GDM1 (cell line): ENCODE measurements around the gene DUSP2.

Experiments used
- DNase-seq: peaks from one replicate; lab custom pipeline; 2025; lab: John Stamatoyannopoulos, UW

DUSP2 gene

DNA sequence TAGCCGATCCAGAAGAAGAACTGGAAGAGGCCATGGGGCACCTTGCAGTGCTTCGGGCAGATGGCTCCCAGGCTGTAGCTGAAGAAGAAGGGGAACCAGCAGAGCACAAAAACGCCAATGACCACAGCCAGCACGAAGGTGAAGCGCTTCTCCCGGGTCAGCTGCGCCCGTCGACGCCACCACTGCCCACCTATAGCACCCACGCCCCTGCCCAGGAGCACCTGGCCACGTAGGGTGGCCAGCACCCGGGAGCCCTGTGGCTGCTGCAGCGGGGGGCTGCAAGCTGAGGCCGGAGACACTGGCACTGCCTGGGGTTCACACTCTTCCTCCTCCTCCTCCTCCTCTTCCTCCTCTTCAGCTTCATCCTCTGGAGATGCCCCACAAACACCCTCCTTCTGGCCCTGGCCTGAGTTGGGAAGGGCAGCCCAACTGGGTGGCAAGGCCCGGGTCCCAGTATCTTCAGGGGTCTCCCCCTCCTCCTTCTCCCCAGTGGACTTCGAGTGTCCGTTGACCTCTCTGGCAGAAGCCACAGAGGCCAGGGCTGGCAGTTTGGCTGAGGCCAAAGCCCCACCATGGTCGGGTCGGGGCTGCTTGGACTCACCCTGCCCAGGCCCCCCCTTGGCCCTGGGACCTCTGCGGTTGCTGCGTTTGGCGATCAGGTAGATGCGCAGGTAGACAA lies 30.2 kb downstream of the DUSP2 start:
- DNase-seq = no peak

DNA sequence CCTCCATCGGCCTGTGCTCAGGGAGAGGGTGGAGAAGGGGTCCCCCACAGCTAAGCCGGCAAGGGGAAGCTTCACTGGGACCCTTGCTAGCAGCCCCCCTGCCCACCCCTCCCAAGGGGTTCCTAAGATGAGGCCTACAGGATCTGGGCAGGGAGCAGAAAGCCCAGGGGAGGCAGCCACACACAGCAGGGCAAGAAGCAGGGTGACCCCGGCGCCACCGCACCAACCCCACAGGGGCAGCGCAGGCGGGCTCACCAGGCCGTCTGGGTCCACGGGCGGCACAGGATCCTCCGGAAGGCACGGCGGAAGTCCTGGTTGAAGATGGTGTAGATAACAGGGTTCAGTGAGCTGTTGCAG lies 30.7 kb downstream of the DUSP2 start:
- no peak for DNase-seq

DNA sequence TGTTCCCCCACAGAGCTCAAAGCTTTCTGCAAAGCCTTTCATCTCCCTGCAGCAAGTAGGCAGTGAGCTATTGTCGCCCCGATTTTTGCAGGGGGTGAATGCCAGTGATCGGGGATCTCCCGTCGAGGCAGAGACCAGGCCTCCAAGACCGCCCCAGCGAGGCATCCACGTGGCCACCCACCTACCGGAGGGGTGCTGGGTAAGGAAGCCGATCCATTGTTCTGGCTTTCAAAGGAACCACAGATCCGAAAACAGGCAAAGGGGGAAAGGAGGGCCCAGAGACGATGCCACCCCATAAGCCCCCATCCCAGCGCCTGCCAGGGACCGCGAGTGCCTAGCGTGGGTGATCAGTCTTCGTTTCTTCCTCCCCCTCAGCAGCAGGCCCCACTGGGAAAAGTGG lies 31.3 kb downstream of the DUSP2 start:
- DNase-seq = no peak

DNA sequence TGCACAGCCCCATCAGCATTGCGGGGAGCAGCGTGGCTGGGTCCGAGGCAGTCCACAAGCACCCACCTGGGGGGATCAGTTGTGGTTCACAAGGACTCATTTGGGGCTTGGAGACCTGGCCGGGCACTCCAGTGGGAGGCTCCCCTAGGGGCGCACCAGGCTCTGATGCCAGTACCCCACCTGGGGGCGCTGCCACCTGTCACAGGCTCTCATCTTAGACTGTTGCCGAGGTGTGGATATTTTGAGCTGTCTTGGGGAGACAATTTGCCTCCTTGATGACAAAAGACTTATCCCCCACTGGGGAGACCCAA lies 31.9 kb downstream of the DUSP2 start:
- no peak for DNase-seq

DNA sequence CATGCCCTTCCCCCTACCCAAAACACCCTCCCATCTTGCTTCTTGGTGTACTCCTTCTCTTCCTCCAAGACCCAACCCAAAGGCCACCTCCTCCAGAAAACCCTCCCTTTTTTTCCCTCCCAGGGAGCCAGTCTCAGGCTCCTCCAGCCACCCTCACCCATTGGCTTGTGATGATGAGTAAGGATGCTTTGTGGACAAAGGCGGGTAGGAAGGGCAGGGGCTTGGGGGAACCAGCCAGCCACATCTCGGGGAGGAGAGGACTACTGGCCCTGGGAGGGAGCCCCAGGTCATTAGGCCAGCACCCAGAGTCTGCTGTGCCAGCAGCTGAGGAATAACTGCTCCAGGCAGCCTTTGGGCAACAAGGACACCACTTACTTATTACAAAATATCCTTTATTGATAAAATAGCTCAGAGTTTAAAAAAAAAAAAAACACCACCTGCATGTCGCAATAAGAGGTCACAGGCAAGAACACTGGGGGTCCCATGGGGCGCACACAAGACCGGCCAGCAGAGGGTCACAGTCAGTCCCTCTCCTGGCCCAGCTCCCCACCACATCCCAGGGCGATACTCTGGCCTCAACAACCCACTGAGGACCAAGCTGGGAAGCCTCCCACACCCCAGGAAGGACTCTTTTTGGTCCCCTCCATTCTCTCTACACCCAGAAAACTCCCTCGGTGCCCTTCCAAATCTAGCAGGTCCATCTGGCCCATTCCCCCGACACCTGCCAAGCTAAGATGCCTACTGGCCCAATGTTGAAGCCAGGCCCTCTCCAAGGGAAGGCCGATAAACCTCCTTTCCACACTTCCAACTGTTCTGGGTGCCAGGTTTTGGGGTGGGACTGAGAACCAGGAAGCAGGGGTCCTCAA lies 32.5 kb downstream of the DUSP2 start:
- no peak for DNase-seq

DNA sequence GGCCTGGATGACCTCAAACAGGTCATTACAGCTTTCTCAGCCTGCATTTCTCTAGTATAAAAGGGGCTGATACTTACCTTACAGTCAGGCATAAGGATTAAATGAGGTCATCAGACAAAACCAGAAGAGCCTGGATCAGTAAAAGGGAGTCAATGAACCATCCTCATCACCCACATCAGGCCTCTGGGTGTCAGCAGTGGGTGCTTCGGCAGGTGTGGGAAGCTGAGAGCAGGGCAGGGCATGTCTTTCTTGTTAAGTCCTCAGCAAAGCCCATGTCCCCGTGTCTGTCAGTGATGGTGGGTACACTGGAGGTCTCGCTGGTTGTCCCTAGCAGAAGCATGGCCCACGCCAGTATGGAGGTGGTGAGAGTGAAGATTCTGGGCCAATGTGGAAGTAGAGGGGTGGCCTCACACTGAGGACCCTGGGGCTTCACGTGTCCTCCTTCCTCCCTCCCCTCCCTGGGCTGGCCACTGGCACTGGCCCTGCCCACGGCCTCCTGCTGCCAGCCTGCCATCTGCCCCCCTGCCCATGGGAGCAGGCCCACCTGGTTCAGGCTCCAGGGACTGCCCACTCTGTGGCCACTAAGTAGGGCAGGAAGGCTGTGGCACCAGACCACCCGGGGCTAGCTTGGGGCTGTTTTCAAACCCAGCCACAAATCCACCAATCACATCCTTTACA lies 33.3 kb downstream of the DUSP2 start:
- DNase-seq = no peak

DNA sequence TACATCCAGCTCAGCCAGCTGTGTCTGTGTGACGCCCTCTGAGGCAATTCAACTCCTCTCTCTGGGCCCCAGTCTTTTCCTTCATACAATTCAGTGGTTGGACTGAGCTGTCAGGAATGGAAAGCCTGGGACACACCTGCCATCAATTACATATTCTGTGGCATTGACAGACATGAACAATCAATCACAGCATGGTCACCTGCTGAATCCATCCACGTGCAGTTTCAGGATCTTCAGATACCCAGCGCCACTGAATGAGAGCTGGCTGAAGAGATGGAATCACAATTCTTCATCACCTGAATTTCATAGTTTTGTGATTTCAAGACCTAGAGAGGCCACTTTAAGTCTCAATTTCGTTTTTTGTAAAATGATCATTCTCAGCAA lies 34.0 kb downstream of the DUSP2 start:
- no peak for DNase-seq

DNA sequence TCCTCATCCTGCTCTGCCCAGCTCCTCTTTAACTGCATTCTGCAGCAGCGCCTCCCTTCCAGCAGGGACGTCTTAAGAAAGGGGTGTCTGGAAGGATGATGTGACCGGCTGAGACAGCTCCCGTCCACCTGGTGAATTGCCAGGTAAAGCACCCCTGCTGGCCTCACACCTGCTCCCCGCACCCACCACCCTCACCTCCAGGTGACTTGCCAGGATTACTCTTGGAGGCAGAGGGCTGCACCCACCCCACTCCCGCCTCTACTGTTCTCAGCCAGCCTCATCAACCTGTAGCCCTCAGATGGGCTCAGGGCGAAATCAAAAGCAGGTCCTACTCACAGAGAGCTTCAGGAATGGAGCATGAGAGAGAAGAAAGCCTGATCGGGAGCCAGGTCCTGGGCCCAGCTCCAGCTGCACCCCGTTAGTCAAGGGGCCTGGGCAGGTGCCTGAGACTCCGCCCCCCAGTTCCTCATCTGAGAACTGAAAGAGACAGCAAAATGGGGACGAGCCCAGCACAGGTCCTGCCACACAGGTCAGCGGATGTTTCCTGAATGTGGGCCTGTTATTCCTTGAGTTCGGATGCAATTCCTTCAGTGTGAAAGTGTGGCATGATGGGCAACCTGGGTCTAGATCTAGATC lies 34.5 kb downstream of the DUSP2 start:
- no peak for DNase-seq

DNA sequence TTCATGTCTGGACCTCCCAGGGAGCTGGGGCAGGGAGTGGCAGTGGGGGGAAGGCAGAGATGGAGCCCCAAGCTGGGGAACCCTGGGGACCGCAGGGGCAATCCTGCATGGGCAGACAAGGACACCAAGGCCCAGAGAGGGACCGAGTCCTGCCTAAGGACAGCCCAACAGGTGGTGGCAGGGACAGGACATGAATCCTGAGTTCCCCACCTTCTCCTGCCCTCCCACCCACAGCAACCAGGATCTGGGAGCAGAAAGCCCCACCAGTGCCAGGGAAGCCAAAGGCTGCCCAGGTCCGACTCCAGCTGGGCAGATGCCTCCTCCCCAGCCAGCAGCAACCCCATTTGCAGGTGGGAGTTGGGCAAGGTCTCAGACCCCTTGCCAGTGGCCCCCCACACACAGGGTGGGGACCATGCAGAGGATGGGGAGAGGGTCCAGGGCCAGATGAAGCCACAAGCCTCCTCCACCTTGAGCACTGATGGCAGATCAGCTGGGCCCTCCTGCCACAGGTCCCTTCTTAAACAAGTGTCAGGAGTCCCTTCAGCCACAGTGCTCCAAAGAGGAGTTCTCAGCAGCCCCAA lies 35.2 kb downstream of the DUSP2 start:
- DNase-seq = no peak

DNA sequence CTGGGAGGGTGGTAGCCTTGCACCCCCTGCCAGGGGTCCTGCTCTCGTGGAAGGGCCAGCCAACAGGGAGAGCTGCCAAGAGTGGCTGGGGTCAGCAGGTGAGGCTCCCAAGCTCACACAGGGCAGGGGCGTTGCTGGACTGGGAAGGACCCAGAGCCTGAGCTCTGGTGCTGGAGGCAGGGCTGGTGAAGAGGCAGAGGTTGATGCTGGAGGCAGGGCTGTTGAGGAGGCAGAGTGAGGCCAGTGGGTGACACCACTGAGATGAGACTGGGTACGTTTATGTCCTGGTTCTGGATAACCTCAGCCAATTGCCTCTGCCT lies 35.9 kb downstream of the DUSP2 start:
- no peak for DNase-seq

DNA sequence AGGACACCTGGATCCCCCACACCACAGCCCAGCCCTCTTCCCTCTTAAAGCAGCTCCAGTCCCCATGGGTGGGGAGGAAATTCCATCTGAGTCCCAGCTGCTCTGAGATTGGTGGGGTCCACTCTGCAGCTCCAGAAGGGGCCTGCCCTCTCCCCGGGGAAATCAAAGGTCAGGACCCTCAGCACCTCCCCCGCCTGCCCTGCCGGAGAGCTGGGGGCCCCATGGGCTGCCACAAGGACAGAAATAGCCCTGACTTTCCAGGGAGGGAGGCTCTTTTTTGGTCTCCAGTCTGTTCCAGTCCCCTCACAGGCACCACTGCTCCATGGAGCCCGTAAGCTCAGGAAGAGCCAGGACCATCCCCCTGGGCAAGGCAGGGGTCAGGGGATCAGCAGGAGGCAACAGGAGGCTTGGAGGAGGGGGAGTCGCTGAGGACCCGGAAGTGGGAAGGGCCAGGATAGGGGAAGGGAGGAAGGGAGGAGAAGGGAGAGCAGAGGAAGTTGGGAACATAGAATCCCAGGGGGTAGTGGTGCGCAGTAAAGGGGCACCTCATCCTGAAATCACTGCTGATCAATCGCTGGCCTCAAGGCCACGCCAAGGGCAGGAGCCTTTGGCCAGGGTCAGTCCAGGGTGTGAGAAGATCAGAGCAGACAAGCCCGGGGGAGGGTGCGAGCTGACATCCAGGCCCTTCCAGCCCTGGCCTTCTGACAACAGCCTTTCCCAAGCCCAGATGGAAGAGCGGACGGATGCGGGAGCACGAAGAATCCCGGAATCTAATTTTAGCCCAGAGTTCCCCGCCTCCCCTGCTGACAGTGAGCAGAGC lies 36.5 kb downstream of the DUSP2 start:
- DNase-seq = no peak

DNA sequence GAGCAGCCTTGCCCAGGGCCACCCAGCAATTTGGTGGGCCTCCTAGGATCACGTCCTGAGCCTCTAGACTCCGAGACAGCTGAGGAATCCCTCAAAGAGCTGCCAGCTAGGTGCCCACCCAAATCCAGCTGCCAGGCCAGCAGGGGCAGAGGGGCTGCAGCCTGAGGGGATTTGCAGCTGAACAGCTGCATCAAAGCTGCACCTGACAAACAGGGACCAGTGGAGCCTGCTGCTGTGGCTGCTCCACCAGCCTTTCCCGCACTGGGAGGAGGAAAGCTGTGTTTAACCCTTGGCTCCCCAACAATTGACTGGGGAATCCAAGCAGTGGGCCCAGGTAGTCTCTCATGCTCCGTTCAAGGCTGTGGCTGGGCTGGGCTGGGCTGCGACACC lies 37.1 kb downstream of the DUSP2 start:
- DNase-seq = no peak

DNA sequence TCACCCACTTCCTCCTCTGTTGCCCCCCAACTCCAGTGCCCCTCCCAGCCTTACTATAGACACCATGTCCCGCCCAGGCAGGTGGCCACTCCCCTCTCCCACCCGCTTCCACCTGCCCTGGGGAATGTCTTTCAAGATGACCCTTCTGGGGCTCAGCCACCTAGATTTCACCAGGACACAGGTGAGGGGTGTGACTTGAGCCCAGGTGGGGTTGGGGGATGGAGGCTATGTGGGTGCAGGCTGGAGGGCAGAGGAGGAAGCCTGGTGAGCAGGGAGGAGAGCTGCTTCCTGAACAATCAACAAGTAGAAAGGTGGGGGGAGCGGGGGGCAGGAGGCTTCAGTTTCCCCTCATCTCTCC lies 37.6 kb downstream of the DUSP2 start:
- DNase-seq = no peak

DNA sequence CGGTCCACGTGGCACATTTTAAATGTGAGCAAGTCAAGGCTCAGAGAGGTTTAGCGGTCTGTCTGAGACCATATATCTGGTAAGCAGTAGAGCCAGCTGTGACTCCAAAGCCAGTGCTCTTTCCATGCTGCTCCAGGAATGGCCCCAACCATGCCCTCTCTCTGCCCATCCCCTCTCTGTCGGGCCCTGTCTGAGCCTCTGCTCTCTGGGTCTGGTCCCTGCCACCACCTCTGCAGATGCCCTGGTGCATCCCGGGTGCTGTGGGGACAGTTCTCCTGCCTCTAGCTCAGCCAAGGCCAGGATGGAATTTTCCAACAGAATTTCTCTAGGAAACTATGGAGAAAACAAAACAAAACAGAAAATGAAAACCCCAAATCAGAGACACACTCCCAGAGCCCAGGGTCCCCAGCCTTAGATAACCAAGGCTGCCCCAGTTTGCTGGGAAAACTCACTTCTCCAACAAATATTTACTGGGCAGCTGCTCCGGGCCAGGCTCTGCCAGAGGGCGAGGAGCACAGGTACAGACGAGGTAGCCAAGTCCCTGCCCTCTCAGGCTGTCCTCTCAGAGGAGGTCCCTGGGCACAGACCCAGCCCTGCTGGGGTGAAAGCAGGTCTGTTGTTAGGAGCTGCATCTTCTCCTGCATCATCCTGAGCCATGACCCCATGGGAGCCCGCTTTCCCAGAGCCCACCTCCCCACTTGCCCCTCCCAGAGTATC lies 38.1 kb downstream of the DUSP2 start:
- DNase-seq = no peak

DNA sequence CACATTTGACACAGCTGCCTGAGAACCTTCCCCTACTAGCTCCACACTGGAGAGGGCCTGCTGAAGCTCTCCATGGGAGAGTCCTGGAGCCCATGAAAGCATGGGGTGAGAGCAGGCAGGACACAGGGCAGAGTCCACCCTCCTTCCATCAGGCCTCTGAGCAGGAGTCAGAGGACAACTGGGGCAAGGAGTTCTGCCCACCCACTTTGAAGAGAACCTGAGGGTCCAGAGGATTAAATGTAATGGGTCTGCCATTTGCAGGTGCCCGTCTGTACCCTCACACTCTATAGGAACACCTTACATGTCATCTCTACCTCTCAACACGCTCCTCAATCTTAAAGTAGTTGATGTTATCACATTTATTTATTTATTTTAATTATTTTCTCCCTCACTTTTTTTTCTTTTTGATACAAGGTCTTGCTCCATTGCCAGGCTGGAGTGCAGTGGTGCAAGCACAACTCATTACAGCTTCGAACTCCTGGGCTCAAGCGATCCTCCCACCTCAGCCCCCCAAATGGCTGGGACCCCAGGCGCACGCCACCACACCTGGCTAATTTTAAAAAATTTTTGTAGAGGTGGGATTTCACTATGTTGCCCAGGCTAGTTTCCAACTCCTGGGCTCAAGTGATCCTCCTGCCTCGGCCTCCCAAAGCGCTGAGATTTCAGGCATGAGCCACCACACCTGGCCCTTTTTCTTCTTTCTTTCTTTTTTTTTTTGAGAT lies 39.1 kb downstream of the DUSP2 start:
- DNase-seq = no peak

DNA sequence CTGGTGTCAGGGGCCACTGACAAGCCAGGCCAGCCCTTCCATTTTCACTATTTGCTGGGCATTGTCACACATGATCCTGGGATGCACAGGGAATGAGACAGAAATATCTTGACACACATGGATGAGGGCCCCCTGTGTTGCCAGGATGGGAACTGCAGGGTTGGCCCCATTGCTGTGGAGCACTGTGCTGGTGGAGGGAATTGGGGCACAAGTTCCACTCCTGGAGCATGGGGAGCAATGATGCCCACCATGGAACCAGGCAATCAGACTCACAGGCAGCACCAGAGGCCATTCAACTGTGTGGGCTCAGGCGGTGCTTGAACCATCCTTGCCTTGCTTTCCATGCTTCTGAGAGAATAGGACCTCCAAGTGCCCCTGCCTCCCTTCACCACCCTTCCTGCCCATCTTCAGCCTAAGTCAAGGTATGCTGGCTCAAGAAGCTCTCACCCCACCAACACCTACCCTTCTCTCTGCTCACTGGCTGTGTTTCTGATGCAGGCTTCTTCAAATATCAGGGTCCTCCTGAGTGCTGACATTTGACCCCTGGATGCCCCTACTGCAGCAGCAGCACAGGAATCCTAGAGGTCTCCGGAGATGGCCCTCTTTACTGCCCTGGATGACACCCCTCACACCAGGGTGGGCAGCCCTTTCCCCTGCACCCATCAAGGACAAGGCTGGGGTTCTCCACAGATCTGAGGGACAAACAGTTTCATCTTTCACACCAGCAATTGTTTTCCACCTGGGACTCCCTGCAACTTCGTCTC lies 39.9 kb downstream of the DUSP2 start:
- DNase-seq = no peak

DNA sequence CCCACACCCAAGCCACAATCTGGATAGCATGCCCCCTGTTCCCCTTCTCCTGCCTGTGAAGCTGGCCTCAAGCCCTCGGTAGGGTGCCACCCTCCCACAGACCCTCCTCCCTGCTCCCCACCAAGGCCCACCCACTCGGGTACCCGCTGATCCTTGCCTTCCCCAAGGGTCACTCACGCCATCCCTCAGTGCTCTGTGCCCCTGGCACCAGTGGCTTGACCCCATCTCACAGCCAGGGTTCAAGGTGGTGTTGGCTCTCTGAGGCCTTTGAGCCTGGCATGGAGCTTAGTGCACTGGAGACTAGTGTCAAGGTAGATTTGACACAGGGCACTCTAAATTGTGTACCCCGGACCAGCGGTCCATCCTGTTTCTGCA lies 40.8 kb downstream of the DUSP2 start:
- no peak for DNase-seq

DNA sequence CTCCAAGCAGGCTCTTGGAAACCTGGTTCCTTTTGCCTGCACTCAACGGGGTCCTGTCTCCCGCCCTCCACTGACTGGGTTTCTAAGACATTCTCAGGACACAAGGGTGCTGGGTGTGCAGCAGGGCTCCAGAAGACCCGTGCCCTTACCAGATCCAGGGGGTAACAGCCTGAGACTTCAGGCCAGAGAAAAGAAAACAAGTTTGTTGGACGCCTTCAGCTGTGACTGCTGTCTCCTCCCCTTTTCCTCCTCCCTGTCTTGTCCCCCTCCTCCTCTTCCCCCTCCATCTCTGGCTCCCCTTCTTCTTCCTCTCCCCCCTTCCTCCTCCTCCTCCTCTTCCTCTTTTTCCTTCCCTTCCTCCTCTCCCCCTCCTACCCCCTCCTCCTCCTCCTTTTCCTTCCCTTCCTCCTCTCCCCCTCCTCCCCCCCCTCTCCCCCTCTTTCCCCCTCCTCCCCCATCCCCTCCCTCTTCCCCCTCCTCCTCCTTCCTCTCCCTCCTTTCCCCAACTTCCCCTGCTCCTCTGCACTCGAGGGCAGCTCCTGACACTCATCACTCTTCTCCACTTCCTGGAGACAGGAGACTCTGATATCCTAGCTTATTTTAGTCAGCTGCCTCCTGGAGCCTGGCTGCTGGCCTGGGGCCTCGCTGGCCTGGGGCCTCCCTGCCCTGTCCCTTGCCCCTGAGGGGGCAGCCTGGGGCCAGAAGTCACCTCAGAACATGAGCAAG lies 41.3 kb downstream of the DUSP2 start:
- peak; percentile 26 for DNase-seq

DNA sequence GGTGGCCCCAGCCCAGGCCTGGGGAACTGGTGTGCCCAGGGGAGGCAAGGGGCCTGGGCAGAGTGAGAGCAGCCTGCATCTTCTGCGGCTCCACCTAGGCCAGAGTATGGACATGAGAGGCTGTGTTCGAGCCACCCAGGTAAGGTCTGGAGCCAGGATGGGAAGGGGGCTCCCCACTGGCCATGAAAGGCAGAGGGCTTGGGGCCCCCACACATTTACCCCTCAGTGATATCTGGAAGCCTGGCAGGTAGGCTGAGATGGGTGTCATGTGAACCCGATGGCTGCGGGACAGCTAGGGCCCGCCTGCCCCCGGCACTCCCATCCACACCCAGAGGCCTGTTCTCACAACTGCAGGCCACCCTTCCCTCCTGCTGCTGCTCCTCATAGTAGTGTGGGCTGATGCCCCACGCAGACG lies 42.0 kb downstream of the DUSP2 start:
- DNase-seq = no peak
